Measurements from ENCODE around the gene RNASET2.
"Not testable (repeated sequence)": the region's sequence is repeated elsewhere in the genome, so short reads cannot be mapped to it uniquely, and the experiment has no call there.

Gene RNASET2

DNA sequence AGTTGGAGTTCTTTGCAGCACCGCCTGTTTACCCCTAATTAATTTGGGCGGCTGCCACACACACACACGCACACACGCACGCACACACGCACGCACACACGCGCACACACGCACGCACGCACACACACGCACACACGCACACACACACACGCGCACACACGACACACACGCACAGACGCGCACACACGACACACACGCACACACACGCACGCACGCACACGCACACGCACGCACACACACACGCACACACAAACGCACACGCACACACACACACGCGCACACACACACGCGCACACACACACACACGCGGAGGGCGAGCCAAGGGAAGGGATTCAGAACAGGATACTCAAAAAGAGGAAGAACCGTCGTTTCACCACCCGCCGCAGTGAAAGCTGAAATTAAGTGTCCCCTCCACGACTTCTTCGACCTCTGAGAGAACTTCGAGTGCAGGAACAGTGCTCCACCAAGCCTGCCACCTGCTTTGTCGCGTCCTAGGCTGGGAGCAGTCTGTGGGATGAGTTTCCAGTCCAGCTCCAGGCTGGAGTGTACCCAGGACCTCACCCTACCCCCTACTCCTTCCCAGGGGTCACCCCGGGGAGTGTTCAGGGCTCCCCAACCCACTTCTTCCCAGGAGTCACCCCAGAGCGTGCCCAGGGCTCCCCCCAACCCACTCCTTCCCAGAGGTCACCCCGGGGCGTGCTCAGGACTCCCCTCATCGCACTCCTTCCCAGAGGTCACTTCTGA is 1.1 kb downstream of the RNASET2 start:
- H3K36me3 ChIP-seq (ENCODE audit: control insufficient read depth in 1 of 2, insufficient read depth in 2 of 2, low read length in 2 of 2), result peaks cover 0 to 15% of the 10 kb centered on the region in 2 donors
- peaks cover 29 to 30% of the 10 kb centered on the region in 2 donors for H3K4me1 ChIP-seq (ENCODE audit: control insufficient read depth in 1 of 2, insufficient read depth in 2 of 2, low read length in 2 of 2)
- H3K4me3 ChIP-seq (ENCODE audit: low read depth in 1 of 2, low read length in 2 of 2), result peak overlapping the region; percentile 89 to 92
- H3K27ac ChIP-seq (ENCODE audit: low read depth, low read length), result peak overlapping the region; percentile 58
- no peaks in the 10 kb centered on the region for H3K27me3 ChIP-seq (ENCODE audit: control insufficient read depth in 1 of 2, insufficient read depth in 2 of 2, low read length in 2 of 2)
- no peaks in the 10 kb centered on the region for H3K9me3 ChIP-seq (ENCODE audit: control insufficient read depth in 1 of 2, low read length in 2 of 2)
- peak overlapping the region; percentile 80 to 91 for H3K9ac ChIP-seq (ENCODE audit: low read depth in 1 of 2, low read length in 2 of 2)

- Histone ChIP-seq H3K9ac (ENCODE audit: low read depth in 1 of 2, low read length in 2 of 2) (no peak overlapping the region), H3K4me3 (ENCODE audit: low read depth in 1 of 2, low read length in 2 of 2) (peak overlapping the region in 1 of 2 donors; percentile 92), H3K36me3 (ENCODE audit: control insufficient read depth in 1 of 2, insufficient read depth in 2 of 2, low read length in 2 of 2) (peaks cover 0 to 19% of the 10 kb centered on the region in 2 donors), H3K9me3 (ENCODE audit: control insufficient read depth in 1 of 2, low read length in 2 of 2) (no peaks in the 10 kb centered on the region), H3K27ac (ENCODE audit: low read depth, low read length) (no peak overlapping the region), H3K4me1 (ENCODE audit: control insufficient read depth in 1 of 2, insufficient read depth in 2 of 2, low read length in 2 of 2) (peaks cover 32 to 33% of the 10 kb centered on the region in 2 donors), H3K27me3 (ENCODE audit: control insufficient read depth in 1 of 2, insufficient read depth in 2 of 2, low read length in 2 of 2) (no peaks in the 10 kb centered on the region)
These were observed 2.1 kb downstream of the RNASET2 start for GRCh38 chr6:166954118-166954713.

- H3K9ac ChIP-seq (ENCODE audit: low read depth in 1 of 2, low read length in 2 of 2), result no peak overlapping the region
These were observed 3.5 kb downstream of the RNASET2 start for GRCh38 chr6:166952567-166953486.

DNA sequence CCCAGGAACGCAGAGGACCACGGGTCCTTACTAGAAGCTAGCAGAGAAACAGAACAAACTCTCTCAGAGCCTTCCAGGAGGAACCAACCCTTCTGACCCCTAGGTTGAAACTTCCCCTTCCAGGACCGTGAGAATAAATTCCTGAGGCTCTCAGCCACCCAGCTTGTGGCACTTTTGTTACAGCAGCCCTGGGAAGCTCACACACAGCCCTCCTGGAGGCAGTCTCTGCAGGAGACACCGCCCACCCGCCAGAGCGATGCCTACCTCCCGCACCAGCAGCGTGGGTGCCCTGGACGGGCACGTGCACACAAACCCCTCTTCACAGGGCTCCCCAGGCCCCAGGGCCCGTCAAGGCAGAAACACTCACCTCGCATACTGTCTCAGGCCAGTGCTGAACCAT is 4.2 kb downstream of the RNASET2 start:
- Histone ChIP-seq H3K36me3 (ENCODE audit: control insufficient read depth in 1 of 2, insufficient read depth in 2 of 2, low read length in 2 of 2) (peaks cover 6 to 30% of the 10 kb centered on the region in 2 donors), H3K9ac (ENCODE audit: low read depth in 1 of 2, low read length in 2 of 2) (no peak overlapping the region), H3K9me3 (ENCODE audit: control insufficient read depth in 1 of 2, low read length in 2 of 2) (no peaks in the 10 kb centered on the region), H3K4me1 (ENCODE audit: control insufficient read depth in 1 of 2, insufficient read depth in 2 of 2, low read length in 2 of 2) (peaks cover 23 to 27% of the 10 kb centered on the region in 2 donors), H3K4me3 (ENCODE audit: low read depth in 1 of 2, low read length in 2 of 2) (no peak overlapping the region), H3K27ac (ENCODE audit: low read depth, low read length) (no peak overlapping the region), H3K27me3 (ENCODE audit: control insufficient read depth in 1 of 2, insufficient read depth in 2 of 2, low read length in 2 of 2) (no peaks in the 10 kb centered on the region)

More at GRCh38 chr6:166952567-166953486, 3.5 kb downstream of the RNASET2 start:
- Histone ChIP-seq H3K4me3 (ENCODE audit: low read depth in 1 of 2, low read length in 2 of 2) (no peak overlapping the region), H3K27ac (ENCODE audit: low read depth, low read length) (no peak overlapping the region), H3K27me3 (ENCODE audit: control insufficient read depth in 1 of 2, insufficient read depth in 2 of 2, low read length in 2 of 2) (no peaks in the 10 kb centered on the region), H3K4me1 (ENCODE audit: control insufficient read depth in 1 of 2, insufficient read depth in 2 of 2, low read length in 2 of 2) (peaks cover 28 to 33% of the 10 kb centered on the region in 2 donors), H3K36me3 (ENCODE audit: control insufficient read depth in 1 of 2, insufficient read depth in 2 of 2, low read length in 2 of 2) (peaks cover 0 to 23% of the 10 kb centered on the region in 2 donors), H3K9me3 (ENCODE audit: control insufficient read depth in 1 of 2, low read length in 2 of 2) (no peaks in the 10 kb centered on the region)

- no peaks in the 10 kb centered on the region for H3K27me3 ChIP-seq (ENCODE audit: control insufficient read depth in 1 of 2, insufficient read depth in 2 of 2, low read length in 2 of 2)
- H3K9me3 ChIP-seq (ENCODE audit: control insufficient read depth in 1 of 2, low read length in 2 of 2), result no peaks in the 10 kb centered on the region
- H3K36me3 ChIP-seq (ENCODE audit: control insufficient read depth in 1 of 2, insufficient read depth in 2 of 2, low read length in 2 of 2), result peaks cover 6 to 35% of the 10 kb centered on the region in 2 donors
- no peak overlapping the region for H3K27ac ChIP-seq (ENCODE audit: low read depth, low read length)
- no peak overlapping the region for H3K9ac ChIP-seq (ENCODE audit: low read depth in 1 of 2, low read length in 2 of 2)
- peaks cover 23 to 26% of the 10 kb centered on the region in 2 donors for H3K4me1 ChIP-seq (ENCODE audit: control insufficient read depth in 1 of 2, insufficient read depth in 2 of 2, low read length in 2 of 2)
- H3K4me3 ChIP-seq (ENCODE audit: low read depth in 1 of 2, low read length in 2 of 2), result no peak overlapping the region
These were observed 4.7 kb downstream of the RNASET2 start for GRCh38 chr6:166951670-166952060.

DNA sequence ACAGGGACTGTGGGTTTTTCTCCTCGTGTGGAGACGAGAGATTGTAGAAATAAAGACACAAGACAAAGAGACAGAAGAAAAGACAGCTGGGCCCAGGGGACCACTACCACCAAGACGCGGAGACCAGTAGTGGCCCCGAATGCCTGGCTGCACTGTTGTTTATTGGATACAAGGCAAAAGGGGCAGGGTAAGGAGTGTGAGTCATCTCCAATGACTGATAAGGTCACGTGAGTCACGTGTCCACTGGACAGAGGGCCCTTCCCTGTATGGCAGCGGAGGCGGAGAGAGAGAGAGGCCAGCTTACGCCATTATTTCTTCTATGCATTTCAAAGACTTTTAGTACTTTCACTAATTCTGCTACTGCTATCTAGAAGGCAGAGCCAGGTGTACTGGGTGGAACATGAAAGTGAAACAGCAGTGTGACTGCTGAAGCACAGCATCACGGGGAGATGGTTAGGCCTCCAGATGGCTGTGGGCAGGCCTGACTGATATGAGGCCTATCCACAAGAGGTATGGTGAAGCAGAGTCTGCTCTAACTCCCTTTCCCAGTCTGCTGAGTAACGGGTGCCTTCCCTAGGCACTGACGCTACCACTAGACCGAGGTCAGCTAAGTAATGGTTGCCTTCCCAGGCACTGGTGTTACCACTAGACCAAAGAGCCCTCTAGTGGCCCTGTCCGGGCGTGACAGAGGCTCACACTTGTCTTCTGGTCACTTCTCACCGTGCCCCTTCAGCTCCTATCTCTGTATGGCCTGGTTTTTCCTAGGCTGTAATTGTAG is 5.3 kb downstream of the RNASET2 start:
- peaks cover 9 to 41% of the 10 kb centered on the region in 2 donors for H3K36me3 ChIP-seq (ENCODE audit: control insufficient read depth in 1 of 2, insufficient read depth in 2 of 2, low read length in 2 of 2)
- peak overlapping the region; percentile 48 for H3K27ac ChIP-seq (ENCODE audit: low read depth, low read length)
- peak overlapping the region in 1 of 2 donors; percentile 7 for H3K9ac ChIP-seq (ENCODE audit: low read depth in 1 of 2, low read length in 2 of 2)
- H3K4me1 ChIP-seq (ENCODE audit: control insufficient read depth in 1 of 2, insufficient read depth in 2 of 2, low read length in 2 of 2), result peaks cover 23 to 26% of the 10 kb centered on the region in 2 donors
- H3K27me3 ChIP-seq (ENCODE audit: control insufficient read depth in 1 of 2, insufficient read depth in 2 of 2, low read length in 2 of 2); H3K9me3 ChIP-seq (ENCODE audit: control insufficient read depth in 1 of 2, low read length in 2 of 2): not testable (repeated sequence)
- H3K4me3 ChIP-seq (ENCODE audit: low read depth in 1 of 2, low read length in 2 of 2), result peak overlapping the region; percentile 19 to 60

- Histone ChIP-seq H3K27ac (ENCODE audit: low read depth, low read length) (peak overlapping the region; percentile 48), H3K4me3 (ENCODE audit: low read depth in 1 of 2, low read length in 2 of 2) (peak overlapping the region; percentile 19 to 32), H3K9ac (ENCODE audit: low read depth in 1 of 2, low read length in 2 of 2) (peak overlapping the region; percentile 7 to 41), H3K36me3 (ENCODE audit: control insufficient read depth in 1 of 2, insufficient read depth in 2 of 2, low read length in 2 of 2) (peaks cover 13 to 44% of the 10 kb centered on the region in 2 donors), H3K9me3 (ENCODE audit: control insufficient read depth in 1 of 2, low read length in 2 of 2) (no peaks in the 10 kb centered on the region), H3K27me3 (ENCODE audit: control insufficient read depth in 1 of 2, insufficient read depth in 2 of 2, low read length in 2 of 2) (no peaks in the 10 kb centered on the region), H3K4me1 (ENCODE audit: control insufficient read depth in 1 of 2, insufficient read depth in 2 of 2, low read length in 2 of 2) (peaks cover 23% of the 10 kb centered on the region in 2 donors)
These were observed 5.9 kb downstream of the RNASET2 start for GRCh38 chr6:166950443-166950821.

DNA sequence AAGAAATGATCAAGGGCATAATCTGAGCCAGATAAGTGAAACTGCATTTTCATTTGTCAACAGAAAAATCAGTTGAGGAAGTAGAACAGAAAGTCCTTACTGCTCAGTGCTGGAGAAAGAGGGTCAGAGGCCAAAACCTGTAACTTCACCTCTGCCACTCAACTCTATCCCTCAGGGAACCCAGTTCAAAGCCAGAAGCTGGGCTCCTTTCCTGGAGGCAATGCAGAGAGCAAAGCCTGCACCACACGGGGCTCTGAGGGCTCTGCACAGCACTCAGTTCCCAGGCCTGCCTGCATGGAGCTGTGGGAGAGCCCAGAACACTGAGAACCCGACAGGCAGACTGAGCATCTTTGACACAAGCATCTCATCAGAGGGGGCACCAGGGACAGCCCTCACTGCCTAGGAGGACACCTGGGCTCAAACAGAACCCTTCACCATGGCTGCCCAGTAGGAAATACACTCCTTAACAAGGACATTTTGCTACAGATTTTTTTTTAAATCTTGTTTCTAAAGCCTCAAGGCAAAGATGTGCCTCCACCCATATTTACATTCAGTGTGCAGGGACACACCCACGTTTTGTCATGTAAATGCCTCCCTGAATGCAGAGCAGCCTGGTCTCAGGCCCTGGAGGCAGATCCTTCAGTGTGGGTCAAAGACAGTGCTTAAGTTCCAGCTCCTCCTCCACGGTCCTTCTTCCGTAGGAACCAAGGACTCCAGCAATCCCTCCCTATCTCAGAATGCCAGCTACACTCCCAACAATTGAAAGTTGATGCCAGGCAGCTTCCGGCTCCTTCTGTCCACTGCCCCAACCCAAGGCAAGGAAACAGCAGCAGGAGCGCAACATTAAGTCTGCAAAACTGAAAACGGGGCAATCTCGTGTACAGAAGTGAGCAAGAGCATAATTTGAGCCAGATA is 6.6 kb downstream of the RNASET2 start:
- Histone ChIP-seq H3K4me3 (ENCODE audit: low read depth in 1 of 2, low read length in 2 of 2) (peak overlapping the region in 1 of 2 donors; percentile 32), H3K9ac (ENCODE audit: low read depth in 1 of 2, low read length in 2 of 2) (peak overlapping the region in 1 of 2 donors; percentile 41), H3K36me3 (ENCODE audit: control insufficient read depth in 1 of 2, insufficient read depth in 2 of 2, low read length in 2 of 2) (peaks cover 13 to 49% of the 10 kb centered on the region in 2 donors), H3K9me3 (ENCODE audit: control insufficient read depth in 1 of 2, low read length in 2 of 2) (no peaks in the 10 kb centered on the region), H3K4me1 (ENCODE audit: control insufficient read depth in 1 of 2, insufficient read depth in 2 of 2, low read length in 2 of 2) (peaks cover 22 to 23% of the 10 kb centered on the region in 2 donors), H3K27me3 (ENCODE audit: control insufficient read depth in 1 of 2, insufficient read depth in 2 of 2, low read length in 2 of 2) (no peaks in the 10 kb centered on the region), H3K27ac (ENCODE audit: low read depth, low read length) (no peak overlapping the region)

DNA sequence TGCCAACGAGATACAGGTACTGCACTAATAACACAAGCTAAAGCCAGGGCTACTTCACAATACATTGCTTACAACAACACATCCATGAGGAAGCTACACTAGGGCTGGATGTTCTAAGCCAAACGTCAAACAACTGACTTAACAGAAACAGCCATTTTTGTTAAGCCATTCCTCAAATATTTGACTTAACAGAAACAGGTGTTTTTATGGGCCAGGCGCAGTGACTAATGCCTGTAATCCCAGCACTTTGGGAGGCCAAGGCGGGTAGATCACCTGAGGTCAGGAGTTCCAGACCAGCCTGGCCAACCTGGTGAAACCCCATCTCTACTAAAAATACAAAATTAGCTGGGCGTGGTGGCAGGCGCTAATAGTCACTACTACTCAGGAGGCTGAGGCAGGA is 7.6 kb downstream of the RNASET2 start:
- Histone ChIP-seq H3K36me3 (ENCODE audit: control insufficient read depth in 1 of 2, insufficient read depth in 2 of 2, low read length in 2 of 2) (peaks cover 13 to 49% of the 10 kb centered on the region in 2 donors), H3K4me1 (ENCODE audit: control insufficient read depth in 1 of 2, insufficient read depth in 2 of 2, low read length in 2 of 2) (peaks cover 17 to 20% of the 10 kb centered on the region in 2 donors)
- H3K4me3 ChIP-seq (ENCODE audit: low read depth in 1 of 2, low read length in 2 of 2); H3K9me3 ChIP-seq (ENCODE audit: control insufficient read depth in 1 of 2, low read length in 2 of 2); H3K27me3 ChIP-seq (ENCODE audit: control insufficient read depth in 1 of 2, insufficient read depth in 2 of 2, low read length in 2 of 2); H3K27ac ChIP-seq (ENCODE audit: low read depth, low read length); H3K9ac ChIP-seq (ENCODE audit: low read depth in 1 of 2, low read length in 2 of 2): not testable (repeated sequence)
